ENCODE results near the gene ATP6V1G2.

DNA sequence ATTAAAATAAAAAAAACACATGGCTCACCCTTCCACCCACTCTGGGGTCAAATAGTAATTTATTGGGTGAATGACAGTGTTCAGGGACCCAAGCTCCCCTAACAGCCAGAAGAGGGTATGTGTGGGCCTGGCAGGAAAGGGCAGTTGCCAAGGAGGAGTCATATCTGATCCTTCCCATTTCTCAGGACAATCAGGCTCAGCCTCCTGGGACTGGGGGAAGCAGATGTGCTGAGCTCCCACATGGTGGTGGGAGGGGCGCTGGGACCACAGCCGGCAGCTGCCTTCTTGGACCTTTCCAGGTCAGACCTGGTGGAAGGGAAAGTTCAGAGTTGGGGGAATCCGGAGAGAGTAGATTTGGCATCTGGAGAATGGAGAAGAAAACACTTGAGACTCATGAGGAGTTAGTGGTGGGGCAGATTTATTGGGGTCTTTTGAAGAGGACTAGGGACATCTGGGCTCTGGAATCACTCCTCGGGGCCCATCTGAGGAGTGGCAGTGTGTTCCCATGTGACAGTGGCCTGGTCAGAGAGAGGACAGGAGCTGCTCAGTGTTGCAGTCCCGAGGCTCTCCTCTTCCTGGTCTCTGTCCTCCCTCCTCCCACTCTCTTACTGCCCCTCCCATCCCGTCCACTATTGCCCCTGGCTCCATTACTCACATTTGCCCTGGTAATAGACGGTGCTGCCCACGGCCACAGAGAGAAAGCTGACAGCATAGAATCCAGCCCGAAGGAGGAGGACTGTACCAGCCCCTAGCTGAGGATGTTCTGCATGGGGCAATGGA lies 42.7 kb upstream of the ATP6V1G2 start:
- TF ChIP-seq CTCF (tag by site-specific recombination; IDR thresholded peaks at IDR 0.05), result no peak
- no peak for TF ChIP-seq ZSCAN30 (tag by site-specific recombination; IDR thresholded peaks at IDR 0.05)
- no peak for TF ChIP-seq ZBTB7A (tag by site-specific recombination; IDR thresholded peaks at IDR 0.05; ENCODE audit: low read depth)
- TF ChIP-seq ZNF513 (tag by site-specific recombination; IDR thresholded peaks at IDR 0.05), result no peak
- TF ChIP-seq TRIM28 (IDR thresholded peaks at IDR 0.05; ENCODE audit: borderline replicate concordance, low read length), result no peak
- TF ChIP-seq ZNF544 (tag by site-specific recombination; IDR thresholded peaks at IDR 0.05), result no peak
- no peak for TF ChIP-seq ZNF248 (tag by site-specific recombination; IDR thresholded peaks at IDR 0.05)
- TF ChIP-seq, protein P1, sequence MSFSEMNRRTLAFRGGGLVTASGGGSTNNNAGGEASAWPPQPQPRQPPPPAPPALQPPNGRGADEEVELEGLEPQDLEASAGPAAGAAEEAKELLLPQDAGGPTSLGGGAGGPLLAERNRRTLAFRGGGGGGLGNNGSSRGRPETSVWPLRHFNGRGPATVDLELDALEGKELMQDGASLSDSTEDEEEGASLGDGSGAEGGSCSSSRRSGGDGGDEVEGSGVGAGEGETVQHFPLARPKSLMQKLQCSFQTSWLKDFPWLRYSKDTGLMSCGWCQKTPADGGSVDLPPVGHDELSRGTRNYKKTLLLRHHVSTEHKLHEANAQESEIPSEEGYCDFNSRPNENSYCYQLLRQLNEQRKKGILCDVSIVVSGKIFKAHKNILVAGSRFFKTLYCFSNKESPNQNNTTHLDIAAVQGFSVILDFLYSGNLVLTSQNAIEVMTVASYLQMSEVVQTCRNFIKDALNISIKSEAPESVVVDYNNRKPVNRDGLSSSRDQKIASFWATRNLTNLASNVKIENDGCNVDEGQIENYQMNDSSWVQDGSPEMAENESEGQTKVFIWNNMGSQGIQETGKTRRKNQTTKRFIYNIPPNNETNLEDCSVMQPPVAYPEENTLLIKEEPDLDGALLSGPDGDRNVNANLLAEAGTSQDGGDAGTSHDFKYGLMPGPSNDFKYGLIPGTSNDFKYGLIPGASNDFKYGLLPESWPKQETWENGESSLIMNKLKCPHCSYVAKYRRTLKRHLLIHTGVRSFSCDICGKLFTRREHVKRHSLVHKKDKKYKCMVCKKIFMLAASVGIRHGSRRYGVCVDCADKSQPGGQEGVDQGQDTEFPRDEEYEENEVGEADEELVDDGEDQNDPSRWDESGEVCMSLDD (tag by site-specific recombination; IDR thresholded peaks at IDR 0.05), result no peak
- TF ChIP-seq, protein P2, sequence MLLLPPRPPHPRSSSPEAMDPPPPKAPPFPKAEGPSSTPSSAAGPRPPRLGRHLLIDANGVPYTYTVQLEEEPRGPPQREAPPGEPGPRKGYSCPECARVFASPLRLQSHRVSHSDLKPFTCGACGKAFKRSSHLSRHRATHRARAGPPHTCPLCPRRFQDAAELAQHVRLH (tag by site-specific recombination; IDR thresholded peaks at IDR 0.05), result no peak
- no peak for TF ChIP-seq ZBTB8A (tag by site-specific recombination; IDR thresholded peaks at IDR 0.05)
- no peak for TF ChIP-seq YY1 (tag by site-specific recombination; IDR thresholded peaks at IDR 0.05)
- TF ChIP-seq, protein P3, sequence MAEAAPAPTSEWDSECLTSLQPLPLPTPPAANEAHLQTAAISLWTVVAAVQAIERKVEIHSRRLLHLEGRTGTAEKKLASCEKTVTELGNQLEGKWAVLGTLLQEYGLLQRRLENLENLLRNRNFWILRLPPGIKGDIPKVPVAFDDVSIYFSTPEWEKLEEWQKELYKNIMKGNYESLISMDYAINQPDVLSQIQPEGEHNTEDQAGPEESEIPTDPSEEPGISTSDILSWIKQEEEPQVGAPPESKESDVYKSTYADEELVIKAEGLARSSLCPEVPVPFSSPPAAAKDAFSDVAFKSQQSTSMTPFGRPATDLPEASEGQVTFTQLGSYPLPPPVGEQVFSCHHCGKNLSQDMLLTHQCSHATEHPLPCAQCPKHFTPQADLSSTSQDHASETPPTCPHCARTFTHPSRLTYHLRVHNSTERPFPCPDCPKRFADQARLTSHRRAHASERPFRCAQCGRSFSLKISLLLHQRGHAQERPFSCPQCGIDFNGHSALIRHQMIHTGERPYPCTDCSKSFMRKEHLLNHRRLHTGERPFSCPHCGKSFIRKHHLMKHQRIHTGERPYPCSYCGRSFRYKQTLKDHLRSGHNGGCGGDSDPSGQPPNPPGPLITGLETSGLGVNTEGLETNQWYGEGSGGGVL (tag by site-specific recombination; IDR thresholded peaks at IDR 0.05), result no peak

Measured in HEK293 (cell line).